DND-41 (cell line): ENCODE measurements around the gene RPS14.

Experiments used
- ATAC-seq: fragments of 200-7000 bp; cut with Tn5 transposase; 3 replicates; pipeline ENCODE4 v1.9.1; 2021; ENCODE audit warnings: low read depth; ENCODE audit not compliant: insufficient read depth
- DNase-seq: peaks from one replicate; pipeline ENCODE4 v3.0.0-alpha.2; 2020
- H2AFZ ChIP-seq: 2 replicates; pipeline ENCODE4 v1.6.0; 2012; ENCODE audit warnings: low read depth, low read length
- H3K27ac ChIP-seq: 2 replicates; pipeline ENCODE4 v1.5.1; 2012; ENCODE audit warnings: low read length, inconsistent platforms
- H3K27me3 ChIP-seq: fragments of 200-600 bp; sonication (generic); 2 replicates; pipeline ENCODE4 v1.6.0; 2012; ENCODE audit warnings: low read length, mild to moderate bottlenecking, inconsistent platforms; ENCODE audit not compliant: insufficient read depth, poor library complexity
- H3K36me3 ChIP-seq: 2 replicates; pipeline ENCODE4 v1.5.1; 2012; ENCODE audit warnings: low read length, inconsistent platforms; ENCODE audit not compliant: insufficient read depth
- H3K4me1 ChIP-seq: 2 replicates; pipeline ENCODE4 v1.5.1; 2012; ENCODE audit warnings: mild to moderate bottlenecking, low read length; ENCODE audit not compliant: insufficient read depth
- H3K4me2 ChIP-seq: 2 replicates; pipeline ENCODE4 v1.6.0; 2012; ENCODE audit warnings: mild to moderate bottlenecking, moderate library complexity, low read length, inconsistent platforms; ENCODE audit not compliant: insufficient read depth
- H3K4me3 ChIP-seq, 2 experiments: fragments of 200-600 bp in 1 of 2; shearing (Covaris generic) in 1 of 2; 2 replicates each; pipeline ENCODE4 v1.5.1; 2012 to 2016; ENCODE audit warnings: inconsistent platforms in 2 of 2, low read length in 2 of 2, mild to moderate bottlenecking in 2 of 2, low read depth in 1 of 2, moderate library complexity in 1 of 2
- H3K79me2 ChIP-seq: 2 replicates; pipeline ENCODE4 v1.6.0; 2012; ENCODE audit warnings: low read length, inconsistent platforms; ENCODE audit not compliant: insufficient read depth
- H3K9ac ChIP-seq: 2 replicates; pipeline ENCODE4 v1.6.0; 2012; ENCODE audit warnings: low read depth, mild to moderate bottlenecking, inconsistent platforms, low read length, moderate library complexity
- H3K9me3 ChIP-seq: 2 replicates; pipeline ENCODE4 v1.5.1; 2012; ENCODE audit warnings: low read length, moderate library complexity, mild to moderate bottlenecking, inconsistent platforms; ENCODE audit not compliant: insufficient read depth, severe bottlenecking
- H4K20me1 ChIP-seq: 2 replicates; pipeline ENCODE4 v1.6.0; 2012; ENCODE audit warnings: low read length; ENCODE audit not compliant: insufficient read depth
- CTCF ChIP-seq: IDR thresholded peaks from 2 replicates; pipeline ENCODE4 v1.5.1; 2012; ENCODE audit warnings: borderline replicate concordance, low read length, moderate library complexity, mild to moderate bottlenecking; ENCODE audit not compliant: poor library complexity, severe bottlenecking; ENCODE audit errors: extremely low read depth
- EZH2 ChIP-seq: IDR thresholded peaks from 3 replicates; pipeline ENCODE4 v1.6.1; 2012; ENCODE audit warnings: borderline replicate concordance, low read depth, mild to moderate bottlenecking, moderate library complexity, low read length, inconsistent platforms; ENCODE audit not compliant: severe bottlenecking

The RPS14 gene

GRCh38 chr5:150497989-150498317, 48.4 kb upstream of the RPS14 start:
- Histone ChIP-seq H3K4me3 (no peak overlapping the region), H3K9me3 (no peaks in the 10 kb centered on the region), H3K4me2 (no peak overlapping the region), H4K20me1 (no peaks in the 10 kb centered on the region), H3K27ac (no peak overlapping the region), H2AFZ (no peak overlapping the region), H3K79me2 (no peaks in the 10 kb centered on the region), H3K9ac (no peak overlapping the region), H3K4me1 (no peaks in the 10 kb centered on the region), H3K36me3 (no peaks in the 10 kb centered on the region), H3K27me3 (peaks cover 3% of the 10 kb centered on the region)
- DNase-seq (no peak), ATAC-seq (no peak)
- TF ChIP-seq EZH2 (no peak), CTCF (no peak)

- ATAC-seq: no peak
- H3K27me3 ChIP-seq: peaks cover 3% of the 10 kb centered on the region
- H3K4me3 ChIP-seq: no peak overlapping the region
- H3K79me2 ChIP-seq: no peaks in the 10 kb centered on the region
- H2AFZ ChIP-seq: no peak overlapping the region
- H4K20me1 ChIP-seq: no peaks in the 10 kb centered on the region
- no peak overlapping the region for H3K4me2 ChIP-seq
- DNase-seq: no peak
- H3K4me1 ChIP-seq: no peaks in the 10 kb centered on the region
- no peak overlapping the region for H3K27ac ChIP-seq
- no peaks in the 10 kb centered on the region for H3K9me3 ChIP-seq
- no peak for TF ChIP-seq CTCF
- TF ChIP-seq EZH2: no peak
- H3K36me3 ChIP-seq: no peaks in the 10 kb centered on the region
- H3K9ac ChIP-seq: no peak overlapping the region
Observed at GRCh38 chr5:150497274-150497988, 47.9 kb upstream of the RPS14 start.

- no peak for ATAC-seq
- no peak for DNase-seq
- Histone ChIP-seq H3K27ac (no peak overlapping the region), H3K4me2 (no peak overlapping the region), H3K9me3 (no peaks in the 10 kb centered on the region), H4K20me1 (no peaks in the 10 kb centered on the region), H3K27me3 (peaks cover 6% of the 10 kb centered on the region), H2AFZ (no peak overlapping the region), H3K79me2 (no peaks in the 10 kb centered on the region), H3K36me3 (no peaks in the 10 kb centered on the region), H3K4me1 (no peaks in the 10 kb centered on the region), H3K4me3 (no peak overlapping the region), H3K9ac (no peak overlapping the region)
- TF ChIP-seq EZH2 (no peak), CTCF (no peak)
Observed at GRCh38 chr5:150496534-150496933, 47.0 kb upstream of the RPS14 start.
